GM18511 (cell line): ENCODE measurements around the gene OSER1.
"Not testable (repeated sequence)": the region's sequence is repeated elsewhere in the genome, so short reads cannot be mapped to it uniquely, and the experiment has no call there.

Experiments
- ATAC-seq: cut with Tn5 transposase; IDR thresholded peaks from one replicate; pipeline ENCODE4 v1.9.1; 2021; ENCODE audit warnings: mild to moderate bottlenecking, moderate library complexity; ENCODE audit not compliant: unreplicated experiment

The OSER1 gene

GRCh38 chr20:44204156-44204831 lies 6.3 kb downstream of the OSER1 start:
- no peak for ATAC-seq

- no peak for ATAC-seq
Measured at GRCh38 chr20:44203161-44203560, 7.4 kb downstream of the OSER1 start.

DNA sequence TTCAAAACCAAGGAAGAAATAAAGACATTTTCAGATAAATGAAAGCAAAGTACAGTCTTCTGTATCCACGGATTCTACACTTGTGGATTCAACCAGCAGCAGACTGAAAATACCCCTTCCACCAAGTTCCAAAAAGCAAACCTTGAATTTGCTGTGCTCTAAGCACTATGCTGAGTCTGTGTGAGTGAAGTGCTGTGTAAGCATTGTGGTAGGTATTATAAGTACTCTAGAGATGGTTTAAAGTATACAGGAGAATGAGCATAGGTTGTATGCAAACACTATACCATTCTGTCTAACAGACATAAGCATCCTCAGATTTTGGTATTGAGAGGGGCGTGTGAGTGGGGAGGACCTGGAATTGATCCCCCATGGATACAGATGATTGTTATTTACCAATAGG lies 9.6 kb downstream of the OSER1 start:
- ATAC-seq, result no peak

DNA sequence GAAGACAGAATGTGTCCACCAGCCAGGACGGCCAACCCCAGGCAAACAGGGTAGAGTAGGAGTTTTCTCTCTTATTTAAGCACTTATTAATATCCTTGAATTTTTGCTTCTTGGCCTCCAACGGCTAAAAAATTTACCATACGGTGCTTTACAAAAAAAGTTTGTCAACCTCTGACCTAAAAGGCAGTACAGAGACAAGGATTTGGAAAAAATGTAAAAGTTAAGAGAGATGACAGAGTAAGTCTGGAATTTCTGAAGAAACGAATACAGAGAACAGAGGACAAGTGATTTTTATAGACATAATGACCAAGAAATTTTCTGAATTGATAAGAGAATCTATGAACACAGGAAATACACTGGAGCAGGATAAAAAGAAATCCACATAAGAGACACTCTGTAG lies 10.2 kb downstream of the OSER1 start:
- no peak for ATAC-seq

GRCh38 chr20:44199877-44200276 lies 10.7 kb downstream of the OSER1 start:
- no peak for ATAC-seq

- ATAC-seq, result no peak
Measured at GRCh38 chr20:44198872-44199271, 11.7 kb downstream of the OSER1 start.

- no peak for ATAC-seq
Measured at GRCh38 chr20:44196271-44196670, 14.3 kb downstream of the OSER1 start.

GRCh38 chr20:44195605-44196004 lies 15.0 kb downstream of the OSER1 start:
- ATAC-seq, result no peak

DNA sequence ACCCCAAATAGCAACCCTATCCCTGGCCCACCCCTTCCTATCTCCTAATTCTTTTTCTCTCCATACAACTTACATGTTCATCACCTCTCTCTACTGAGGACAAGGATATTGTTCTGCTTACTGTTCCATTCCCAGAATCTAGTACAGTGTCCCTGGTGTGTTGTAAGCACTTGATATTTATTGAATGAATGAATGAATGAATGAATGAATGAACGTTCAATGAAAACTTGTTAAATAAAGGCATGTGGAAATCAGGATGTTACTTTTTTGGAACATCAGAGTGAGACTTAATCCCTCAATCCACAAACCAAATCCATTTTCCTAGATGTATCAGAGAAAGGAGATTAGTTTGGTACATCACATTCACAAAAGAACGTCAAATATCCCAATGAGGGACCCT lies 16.8 kb downstream of the OSER1 start:
- no peak for ATAC-seq

DNA sequence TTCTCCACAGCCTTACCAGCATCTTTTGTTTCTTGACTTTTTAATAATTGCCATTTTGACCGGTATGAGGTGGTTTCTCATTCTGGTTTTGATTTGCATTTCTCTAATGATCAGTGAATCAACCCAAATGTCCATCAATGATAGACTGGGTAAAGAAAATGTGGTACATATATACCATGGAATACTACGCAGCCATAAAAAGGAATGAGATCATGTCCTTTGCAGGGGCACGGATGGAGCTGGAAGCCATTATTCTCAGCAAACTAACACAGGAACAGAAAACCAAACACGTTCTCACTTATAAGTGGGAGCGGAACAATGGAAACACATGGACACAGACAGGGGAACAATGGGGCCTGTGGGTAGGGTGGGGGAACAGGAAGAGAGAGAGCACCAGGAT lies 18.9 kb downstream of the OSER1 start:
- not testable (repeated sequence) for ATAC-seq

DNA sequence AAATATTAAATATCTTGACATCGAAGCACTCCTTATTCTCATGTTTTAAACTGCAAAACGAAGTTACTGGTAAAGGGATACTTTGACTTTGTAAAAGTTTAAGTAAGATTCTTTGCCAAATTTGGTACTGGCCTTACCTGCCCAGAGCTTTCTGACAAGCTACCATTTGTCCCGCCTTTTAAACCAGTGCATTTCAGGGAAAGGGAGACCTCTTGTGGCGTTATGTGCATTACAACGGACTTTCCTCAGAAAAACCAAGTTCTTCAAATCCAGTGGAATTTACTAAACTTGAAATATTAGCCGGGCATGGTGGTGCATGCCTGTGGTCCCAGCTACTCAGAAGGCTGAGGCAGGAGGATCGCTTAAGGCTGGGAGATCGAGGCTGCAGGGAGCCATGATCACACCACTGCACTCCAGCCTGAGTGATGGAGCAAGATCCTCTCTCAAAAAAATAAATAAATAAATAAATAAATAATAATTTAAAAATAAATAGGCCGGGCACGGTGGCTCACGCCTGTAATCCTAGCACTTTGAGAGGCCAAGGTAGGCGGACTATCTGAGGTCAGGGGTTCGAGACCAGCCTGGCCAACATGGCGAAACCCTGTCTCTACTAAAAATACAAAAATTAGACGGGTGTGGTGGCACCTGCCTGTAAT lies 20.2 kb downstream of the OSER1 start:
- ATAC-seq, result not testable (repeated sequence)

- no peak for ATAC-seq
Measured at GRCh38 chr20:44188752-44189151, 21.8 kb downstream of the OSER1 start.

GRCh38 chr20:44187772-44188709 lies 22.5 kb downstream of the OSER1 start:
- no peak for ATAC-seq

- no peak for ATAC-seq
Measured at GRCh38 chr20:44187054-44187771, 23.4 kb downstream of the OSER1 start, which contains the start of gene JPH2. TSS of gene JPH2 (minus strand) at chr20:44187188. CDS start at chr20:44186705, 483 bp downstream.

DNA sequence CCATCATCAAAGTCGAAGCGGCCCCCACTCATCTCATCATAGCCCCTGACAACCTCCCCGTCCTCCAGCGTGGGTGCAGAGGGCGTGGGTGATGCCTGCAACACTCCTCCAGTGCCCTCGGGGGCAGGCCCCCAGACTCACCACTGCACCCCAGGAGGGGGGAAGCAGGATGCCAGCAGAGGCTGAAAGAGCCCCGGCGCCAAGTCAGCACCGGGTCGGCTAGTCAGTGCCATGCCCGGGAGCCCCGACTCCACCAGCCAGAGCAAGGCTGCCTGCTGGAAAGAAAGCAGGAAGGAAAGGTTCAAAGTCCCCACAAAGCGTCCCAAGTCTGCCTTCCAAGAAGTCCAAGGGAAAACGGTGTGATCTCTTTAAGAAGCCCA lies 23.9 kb downstream of the OSER1 start:
- no peak for ATAC-seq

- ATAC-seq, result no peak
Measured at GRCh38 chr20:44186201-44186600, 24.4 kb downstream of the OSER1 start.

- ATAC-seq, result no peak
Measured at GRCh38 chr20:44185574-44185973, 25.0 kb downstream of the OSER1 start.

DNA sequence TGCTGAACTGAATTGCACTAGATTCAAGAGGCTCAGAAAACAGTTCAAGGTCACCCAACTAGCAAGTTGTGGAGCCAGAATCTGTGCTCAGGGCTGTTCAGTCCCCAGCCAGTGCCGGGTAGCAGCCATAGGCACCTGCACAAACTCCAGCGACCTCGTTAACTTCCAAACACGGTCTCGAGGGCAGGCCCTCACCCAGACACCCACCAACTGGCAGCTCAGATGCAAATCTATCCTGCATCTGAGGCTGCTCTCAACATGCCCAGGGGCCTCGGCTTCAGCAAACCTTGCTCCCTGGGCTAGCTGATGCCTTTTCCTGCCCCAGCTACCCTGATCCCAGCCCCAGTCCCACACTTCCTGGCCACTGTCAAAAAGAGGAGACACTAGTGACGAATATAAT lies 27.3 kb downstream of the OSER1 start:
- no peak for ATAC-seq

GRCh38 chr20:44182863-44183262 lies 27.7 kb downstream of the OSER1 start:
- ATAC-seq, result no peak

DNA sequence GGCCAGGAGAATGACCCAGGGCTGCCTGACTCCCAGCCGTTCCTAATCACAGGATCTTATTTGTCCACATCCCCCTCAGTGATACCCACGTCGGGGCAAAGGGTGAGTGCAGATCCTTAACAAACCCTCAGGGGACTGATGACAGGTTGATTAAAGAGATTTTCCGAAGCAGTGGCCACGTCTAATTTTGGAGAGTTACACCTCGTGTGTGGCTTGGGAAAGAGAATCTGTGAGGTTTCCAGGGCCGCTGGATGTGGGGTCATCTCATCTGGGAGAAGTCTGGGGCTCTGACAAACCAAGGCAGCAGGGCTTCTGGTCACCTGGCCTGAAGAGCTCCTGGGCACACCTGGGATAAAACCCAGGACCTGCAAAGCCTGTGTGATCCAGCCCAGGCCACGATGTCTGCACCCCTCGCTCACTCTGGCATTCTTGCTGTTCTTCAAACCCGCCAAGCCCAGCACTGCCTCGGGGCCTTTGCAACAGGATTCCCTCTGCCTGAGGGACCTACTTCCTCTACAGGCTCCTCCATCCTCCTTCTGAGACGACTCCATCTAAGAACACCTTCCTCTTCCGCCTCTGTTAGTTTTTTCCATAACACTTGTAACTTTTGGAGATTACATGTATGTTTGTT lies 28.3 kb downstream of the OSER1 start:
- ATAC-seq, result no peak
